ENCODE results near the gene EXOSC1.

DNA sequence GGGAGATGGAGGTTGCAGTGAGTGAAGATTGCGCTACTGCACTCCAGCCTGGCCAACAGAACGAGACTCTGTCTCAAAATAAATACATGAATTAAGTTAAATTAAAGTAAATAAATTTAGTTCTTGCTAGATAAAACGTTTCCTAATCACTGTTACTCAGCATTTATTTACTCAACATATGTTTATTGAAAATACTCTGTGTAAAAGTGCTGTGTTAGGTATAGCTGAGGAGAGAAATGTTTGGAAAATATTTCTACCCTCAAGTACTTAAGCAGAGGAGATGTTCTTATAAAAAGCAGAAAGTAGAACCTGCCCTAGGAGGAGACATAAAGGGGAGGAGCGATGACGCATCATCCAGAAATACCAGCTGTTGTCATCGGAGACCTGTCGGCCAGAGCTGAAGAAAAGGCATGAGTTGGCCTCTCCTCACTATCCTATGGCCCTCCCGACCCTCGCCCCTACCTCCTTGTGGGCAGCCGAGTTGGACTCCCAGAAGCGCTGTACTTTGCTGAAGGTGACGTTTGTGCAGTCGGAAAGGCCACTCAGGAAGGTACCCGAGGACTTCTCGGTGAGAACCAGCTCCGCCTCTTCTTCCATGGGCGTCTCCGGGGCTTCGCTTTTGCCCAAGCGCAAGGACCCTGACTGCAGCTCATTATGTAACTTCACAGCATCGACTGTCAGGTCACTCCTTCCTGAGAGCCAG lies 45.8 kb downstream of the EXOSC1 start:
- TF ChIP-seq, protein P1, sequence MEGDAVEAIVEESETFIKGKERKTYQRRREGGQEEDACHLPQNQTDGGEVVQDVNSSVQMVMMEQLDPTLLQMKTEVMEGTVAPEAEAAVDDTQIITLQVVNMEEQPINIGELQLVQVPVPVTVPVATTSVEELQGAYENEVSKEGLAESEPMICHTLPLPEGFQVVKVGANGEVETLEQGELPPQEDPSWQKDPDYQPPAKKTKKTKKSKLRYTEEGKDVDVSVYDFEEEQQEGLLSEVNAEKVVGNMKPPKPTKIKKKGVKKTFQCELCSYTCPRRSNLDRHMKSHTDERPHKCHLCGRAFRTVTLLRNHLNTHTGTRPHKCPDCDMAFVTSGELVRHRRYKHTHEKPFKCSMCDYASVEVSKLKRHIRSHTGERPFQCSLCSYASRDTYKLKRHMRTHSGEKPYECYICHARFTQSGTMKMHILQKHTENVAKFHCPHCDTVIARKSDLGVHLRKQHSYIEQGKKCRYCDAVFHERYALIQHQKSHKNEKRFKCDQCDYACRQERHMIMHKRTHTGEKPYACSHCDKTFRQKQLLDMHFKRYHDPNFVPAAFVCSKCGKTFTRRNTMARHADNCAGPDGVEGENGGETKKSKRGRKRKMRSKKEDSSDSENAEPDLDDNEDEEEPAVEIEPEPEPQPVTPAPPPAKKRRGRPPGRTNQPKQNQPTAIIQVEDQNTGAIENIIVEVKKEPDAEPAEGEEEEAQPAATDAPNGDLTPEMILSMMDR (IDR thresholded peaks at IDR 0.05; ENCODE audit: poor library complexity), result no peak
- TF ChIP-seq EZH2phosphoT487 (IDR thresholded peaks at IDR 0.05; ENCODE audit: low read depth, severe bottlenecking, unreplicated experiment), result no peak
- TF ChIP-seq EZH2 (IDR thresholded peaks at IDR 0.05; ENCODE audit: borderline replicate concordance), result no peak
